GM21619 (cell line): ENCODE measurements around the gene NMD3.

ENCODE experiments used
- ATAC-seq: cut with Tn5 transposase; IDR thresholded peaks from one replicate; pipeline ENCODE4 v1.9.1; 2021; ENCODE audit not compliant: unreplicated experiment

Gene NMD3

DNA sequence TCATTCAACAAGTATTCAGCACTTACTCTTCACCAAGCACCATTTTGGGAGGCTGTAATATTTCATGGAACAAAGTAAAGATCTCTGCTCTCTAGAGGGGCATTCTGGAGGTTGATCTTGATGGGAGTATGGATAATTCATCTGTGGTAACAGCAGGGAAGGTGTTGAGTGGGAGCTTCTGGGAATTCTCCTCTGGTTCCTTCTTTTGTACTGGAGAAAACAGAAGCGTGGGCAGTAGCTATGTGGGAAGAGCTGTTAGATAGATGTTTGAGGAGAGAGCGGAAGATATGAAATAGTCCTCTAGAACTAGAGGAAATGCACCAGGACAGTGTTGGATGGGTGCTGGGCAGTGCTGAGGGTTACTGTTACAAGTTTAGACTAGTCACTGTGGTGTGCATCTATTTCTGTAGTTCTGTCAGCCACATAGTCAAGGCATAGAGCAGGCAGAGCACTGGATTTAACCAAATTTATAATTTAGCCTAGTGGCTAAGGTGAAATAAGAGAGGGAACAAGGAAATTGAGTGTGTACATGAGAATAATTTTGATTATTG, 9.6 kb downstream of the NMD3 start:
- no peak for ATAC-seq

DNA sequence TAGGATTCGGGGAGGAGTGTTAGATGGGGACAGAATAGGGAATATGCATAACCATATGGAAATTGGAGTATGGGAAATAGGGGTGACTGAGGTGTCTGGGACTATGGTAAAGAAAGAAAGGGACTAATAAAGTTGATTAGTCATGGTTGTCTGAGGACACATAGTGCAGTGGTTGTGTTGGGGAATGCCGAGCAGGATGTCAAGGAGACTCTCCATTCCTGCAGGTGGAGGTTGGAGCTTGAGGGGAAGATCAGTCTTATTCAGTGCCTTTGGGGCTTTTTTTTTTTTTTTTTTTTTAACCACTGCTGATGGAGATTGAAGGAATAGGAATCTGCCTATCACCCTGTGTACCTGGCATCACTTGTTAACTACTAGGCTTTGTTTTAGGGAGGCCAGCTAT, 10.8 kb downstream of the NMD3 start:
- ATAC-seq = no peak

DNA sequence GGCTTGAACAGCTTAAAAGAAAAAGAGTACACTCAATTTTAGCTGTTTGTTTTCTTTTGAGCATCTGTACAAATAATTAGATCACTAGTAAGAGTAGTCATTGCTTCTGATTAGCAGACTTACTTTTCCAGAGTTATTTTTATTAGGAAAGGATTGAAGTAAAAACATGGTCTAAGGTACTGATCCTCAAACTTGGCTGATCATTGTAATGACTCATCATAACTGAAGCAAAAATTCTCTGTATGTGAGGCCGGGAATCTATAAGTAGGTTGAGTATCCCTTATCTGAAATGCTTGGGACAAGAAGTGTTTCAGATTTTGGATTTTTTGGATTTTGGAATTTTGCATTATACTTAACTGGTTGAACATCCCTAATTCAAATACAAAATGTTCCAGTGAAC, 12.4 kb downstream of the NMD3 start:
- ATAC-seq = no peak

DNA sequence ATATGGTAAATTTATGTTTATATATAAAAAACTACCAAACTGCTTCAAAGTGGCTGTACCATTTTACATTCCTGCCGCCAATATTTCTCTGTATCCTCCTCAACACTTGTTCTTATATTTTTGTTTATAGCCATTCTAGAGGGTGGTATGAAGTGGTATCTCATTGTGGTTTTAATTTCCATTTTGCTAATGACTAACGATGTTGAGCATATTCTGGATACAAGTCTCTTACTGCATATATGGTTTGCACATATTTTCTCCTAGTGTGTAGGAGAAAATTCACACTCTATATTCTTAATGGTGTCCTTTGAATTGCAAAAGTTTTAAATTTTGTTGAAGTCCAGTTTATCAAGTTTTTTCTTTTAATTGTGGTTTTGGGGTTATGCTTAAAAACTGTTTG, 15.1 kb downstream of the NMD3 start:
- ATAC-seq = no peak

DNA sequence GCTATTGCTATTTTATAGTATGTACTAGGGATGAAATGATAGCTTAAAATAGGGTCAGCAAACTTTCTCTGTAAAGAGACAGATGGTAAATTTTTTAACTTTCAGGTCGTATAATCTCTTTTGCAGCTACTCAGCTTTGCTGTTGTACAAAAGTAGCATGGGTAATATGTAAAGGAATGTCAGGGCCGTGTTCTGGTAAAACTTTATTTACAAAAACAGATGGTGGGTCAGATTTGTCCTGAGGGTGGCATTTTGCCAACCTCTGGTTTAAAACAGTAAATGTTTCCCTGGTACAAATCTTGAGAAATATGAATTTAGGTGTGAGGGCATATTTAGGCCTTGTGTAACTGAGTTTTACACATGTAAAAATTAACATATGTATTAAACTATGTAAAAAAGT, 18.6 kb downstream of the NMD3 start:
- no peak for ATAC-seq

DNA sequence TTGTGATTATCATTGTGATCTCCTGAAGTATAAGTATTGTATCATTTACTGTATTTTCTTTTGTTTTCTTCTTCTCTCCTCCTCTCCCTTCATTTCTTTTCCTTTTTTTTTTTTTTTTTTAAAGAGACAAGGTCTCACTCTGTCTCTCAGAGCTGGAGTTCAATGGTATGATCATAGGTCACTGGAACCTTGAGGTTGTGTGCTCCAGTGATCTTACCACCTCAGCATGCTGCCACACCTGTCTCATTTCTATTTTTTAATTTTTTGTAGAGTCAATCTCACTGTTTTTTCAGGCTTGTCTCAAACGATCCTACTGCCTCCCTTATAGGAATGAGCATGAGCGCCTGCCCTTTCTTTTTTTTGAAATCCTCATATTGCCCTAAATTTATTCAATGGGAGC, 23.4 kb downstream of the NMD3 start:
- no peak for ATAC-seq

DNA sequence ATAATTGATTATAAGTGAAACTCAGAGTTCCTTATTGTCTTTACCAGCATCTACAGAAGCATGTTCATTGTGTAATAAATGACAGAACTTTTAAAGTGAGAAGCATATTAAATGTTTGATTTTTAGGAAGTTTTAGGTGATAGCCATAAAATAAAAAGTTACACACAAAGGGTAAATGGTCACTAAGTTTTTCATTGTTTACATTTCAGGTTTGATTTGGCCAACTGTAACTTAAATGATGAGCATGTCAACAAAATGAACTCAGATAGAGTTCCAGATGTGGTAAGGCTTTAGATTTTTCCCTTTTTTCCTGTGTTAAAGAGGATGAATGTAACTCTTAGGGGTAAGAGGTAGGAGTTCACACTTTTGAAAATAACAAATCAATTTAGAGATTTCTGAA, 25.9 kb downstream of the NMD3 start:
- no peak for ATAC-seq

DNA sequence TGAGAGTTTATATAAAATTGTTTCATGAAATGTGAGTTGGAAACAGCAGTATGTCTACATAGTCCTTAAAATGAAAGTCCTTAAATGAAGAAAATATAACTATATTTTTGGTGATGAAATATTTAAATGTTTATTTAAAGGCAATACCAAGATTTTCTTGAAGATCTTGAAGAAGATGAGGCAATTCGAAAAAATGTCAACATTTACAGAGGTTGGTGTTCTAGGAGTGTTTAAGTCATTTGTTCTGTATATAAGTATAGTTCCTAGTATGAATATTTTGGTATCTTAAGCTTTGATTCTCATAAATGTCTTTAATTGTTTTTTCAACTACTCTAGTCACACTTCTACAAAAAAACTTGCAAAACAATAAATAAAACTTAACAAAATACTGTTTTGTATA, 29.0 kb downstream of the NMD3 start:
- ATAC-seq = no peak

DNA sequence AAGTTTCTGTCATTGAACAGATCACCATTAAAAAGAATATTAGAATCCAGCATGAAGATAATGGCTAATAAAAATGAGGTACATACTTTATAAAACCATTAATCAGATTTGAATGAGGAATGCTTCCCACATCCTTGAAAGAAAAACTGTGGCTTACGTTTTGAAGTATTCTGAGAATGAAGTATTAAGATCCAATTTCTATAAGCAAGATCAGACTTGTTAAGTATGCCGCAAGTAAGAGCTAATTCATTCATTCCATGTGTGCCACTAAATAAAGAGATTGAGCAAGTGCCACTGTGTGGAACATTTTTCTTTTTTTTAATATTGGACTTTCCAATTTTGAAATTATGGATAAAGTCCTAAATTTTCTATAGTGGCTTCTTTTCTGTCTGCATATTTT, 30.6 kb downstream of the NMD3 start:
- ATAC-seq = no peak

DNA sequence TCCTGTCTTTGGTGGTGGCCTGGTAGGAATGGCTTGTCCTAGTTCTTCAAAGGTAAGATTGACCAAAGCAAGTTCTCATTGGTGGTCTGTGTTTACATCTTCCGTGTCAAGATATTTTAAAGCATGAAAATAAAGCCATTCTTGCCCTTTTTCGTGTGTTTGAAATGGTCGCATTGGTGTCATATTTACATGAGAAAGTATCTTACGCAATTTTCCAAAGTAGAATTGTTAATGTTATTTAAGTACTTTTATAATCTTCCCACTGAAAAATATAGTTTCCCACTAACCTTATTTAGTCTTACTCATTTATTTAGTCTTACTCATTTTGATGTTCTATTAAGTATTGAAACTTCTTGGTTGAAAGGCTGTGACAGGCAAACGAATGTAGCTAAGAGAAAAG, 31.0 kb downstream of the NMD3 start:
- ATAC-seq = no peak

DNA sequence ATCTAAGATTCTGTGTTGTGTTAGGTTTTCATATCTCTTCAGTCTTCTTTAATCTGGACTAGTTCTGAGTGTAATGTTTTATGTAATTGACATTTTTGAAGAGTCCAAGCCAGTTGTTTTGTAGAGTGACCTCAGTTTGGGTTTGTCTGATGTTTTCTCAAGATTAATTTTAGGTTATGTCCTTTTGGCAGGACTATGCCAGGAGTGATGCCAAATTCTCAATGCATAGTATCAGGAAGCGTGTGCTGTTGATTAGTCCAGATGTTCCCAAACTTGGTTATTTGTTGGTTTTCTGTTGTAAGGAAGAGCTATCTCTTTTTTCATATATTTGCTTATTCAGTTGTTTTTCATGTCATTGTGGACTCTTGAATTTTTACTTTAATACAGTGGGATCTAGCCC, 32.6 kb downstream of the NMD3 start:
- ATAC-seq = no peak

DNA sequence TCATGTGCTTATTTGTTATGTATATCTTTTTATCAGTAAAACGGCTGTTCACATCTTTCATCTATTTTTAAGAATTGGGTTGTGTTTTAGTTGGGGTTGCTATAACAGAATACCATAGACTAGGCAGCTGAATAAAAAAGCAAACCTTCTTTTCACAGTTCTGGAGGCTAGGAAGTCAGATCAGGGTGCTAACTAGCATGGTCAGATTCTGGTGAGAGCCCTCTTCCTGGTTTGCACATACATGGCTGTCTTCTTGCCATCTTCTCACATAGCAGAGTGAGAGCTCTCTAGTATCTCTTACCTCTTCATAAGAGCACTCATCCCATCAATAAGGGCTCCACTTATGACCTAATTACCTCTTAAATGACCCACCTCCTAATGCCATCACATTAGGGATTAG, 33.8 kb downstream of the NMD3 start:
- ATAC-seq = no peak

DNA sequence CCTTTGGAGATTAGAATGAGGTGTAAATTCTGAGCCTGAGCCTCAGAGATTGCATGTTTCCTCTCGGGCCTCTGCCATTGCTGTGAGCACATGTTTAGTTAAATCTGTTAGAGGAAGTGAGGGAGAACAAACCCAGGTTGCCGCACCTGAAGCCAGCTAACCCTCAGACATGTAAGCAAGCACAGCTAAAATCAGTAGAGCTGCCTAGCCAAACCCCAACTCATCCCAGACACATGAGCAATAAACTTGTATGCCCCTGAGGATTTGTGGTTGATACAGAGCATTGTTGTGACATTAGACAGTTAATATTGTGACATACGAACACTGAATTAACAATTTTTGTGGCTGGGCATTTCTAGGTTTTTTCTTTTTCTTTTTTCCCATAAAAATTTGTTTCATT, 41.9 kb downstream of the NMD3 start:
- no peak for ATAC-seq

DNA sequence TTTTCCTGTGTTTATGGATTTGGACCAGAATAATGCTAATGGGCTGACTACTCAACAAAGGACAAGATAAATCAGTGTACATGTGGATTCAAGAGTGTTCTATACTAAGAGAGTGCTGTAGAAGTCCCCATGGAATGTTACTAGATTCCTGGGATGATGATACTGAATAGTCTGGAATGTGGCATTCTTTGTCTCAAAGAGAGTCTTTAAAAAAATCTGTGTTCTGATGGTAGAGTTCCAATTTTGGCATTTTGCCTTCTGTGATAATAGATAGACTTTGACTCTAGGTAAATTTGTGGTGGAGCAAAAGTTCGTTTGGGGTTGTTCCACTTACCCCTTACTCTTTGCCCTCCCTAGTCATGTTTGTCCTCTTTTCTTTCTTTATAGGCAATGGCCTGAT, 43.7 kb downstream of the NMD3 start:
- ATAC-seq = no peak

DNA sequence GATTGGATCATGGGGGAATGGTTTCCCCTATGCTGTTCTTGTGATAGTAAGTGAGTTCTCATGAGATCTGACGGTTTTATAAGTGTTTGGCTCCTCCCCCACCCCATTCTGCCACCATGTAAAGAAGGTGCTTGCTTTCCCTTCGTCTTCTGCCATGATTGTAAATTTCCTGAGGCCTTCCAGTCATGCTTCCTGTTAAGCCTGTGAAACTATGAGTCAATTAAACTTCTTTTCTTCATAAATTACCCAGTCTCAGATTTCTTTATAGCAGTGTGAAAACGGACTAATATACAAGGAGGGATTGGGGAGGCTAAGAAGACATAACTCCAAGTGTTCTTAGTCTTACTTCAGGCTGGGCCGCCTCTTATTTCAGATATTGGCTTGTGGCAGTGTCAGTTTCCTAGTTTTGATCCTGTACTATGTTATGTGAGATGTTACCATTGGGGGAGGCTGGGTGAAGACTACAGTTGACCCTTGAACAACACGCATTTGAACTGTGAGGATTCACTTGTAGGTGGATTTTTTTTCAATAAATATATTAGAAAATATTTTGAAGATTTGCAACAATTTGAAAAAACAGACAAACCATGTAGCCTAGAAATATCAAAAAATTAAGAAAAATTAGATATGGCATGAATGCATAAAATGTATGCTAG, 44.9 kb downstream of the NMD3 start:
- no peak for ATAC-seq

DNA sequence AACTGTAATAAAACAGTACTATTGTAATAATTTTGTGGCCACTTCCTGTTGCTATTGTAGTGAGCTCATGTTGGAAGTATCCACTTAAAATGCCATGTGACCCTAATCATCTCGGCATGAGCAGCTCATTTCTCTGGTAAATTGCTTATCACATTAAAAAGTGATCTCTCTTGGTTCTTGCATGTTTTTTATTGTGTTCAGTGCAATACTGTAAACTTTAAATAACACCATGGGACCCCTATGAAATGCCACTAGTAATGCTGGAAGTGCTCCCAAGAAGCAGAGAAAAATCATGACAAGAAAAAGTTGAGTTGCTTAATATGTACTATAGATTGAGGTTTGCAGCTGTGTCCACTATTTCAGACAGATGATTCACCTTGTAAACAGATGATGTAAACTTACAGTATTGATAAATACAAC, 45.6 kb downstream of the NMD3 start:
- ATAC-seq = no peak

DNA sequence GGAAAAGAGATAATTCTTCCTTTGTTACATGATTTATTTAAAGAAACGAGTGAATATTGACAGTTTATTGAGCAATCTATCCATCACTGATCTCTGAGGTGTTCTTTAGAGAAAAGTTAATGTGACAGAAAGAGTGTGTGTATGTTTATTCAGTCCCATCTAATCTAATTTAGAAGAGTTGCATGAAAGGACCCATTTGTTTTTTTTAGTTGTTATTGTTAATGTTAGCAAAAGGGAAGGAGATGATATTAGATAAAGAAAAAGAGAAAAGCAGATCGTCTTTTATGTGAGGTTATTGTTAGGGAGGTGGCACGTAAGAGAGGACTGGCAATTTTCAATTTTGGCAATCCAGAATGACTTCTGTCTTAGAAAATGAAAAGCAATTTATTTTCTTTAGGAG, 46.5 kb downstream of the NMD3 start:
- ATAC-seq = no peak

DNA sequence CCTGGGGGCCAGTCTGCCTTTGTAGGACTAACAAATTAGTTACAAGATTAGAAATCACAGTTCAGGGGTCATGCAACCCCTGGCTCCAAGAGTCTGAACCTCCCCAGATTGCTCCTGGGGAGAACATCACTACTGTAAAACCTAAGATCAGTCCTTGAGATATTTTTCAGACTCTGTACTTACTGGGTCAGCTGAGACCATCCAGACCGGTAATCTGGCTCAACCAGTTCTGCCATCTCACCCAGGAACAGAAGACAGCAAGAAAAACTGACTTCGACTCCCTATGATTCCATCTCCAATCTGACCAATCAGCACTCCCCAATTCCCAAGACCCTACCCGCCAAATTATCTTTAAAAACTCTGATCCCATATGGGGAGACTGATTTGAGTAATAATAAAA, 47.5 kb downstream of the NMD3 start:
- no peak for ATAC-seq

DNA sequence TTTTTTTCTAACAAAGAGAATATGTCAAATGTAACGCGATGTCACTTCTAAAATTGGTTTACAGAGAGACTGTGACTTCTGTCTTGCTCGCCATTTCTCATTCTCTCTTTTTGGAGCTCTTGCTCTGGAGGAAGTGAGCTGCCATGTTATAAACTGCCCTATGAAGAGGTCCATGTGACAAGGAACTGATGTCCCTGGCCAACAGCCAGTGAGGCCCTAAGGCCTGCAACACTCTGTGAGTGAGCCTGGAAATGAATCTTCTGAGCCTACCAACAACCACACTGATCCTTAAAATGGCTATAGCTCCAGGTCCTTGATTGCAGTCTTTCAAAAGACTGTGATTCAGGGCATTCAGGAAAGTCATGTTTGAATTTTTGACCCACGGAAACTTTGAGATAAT, 49.9 kb downstream of the NMD3 start:
- ATAC-seq = no peak

DNA sequence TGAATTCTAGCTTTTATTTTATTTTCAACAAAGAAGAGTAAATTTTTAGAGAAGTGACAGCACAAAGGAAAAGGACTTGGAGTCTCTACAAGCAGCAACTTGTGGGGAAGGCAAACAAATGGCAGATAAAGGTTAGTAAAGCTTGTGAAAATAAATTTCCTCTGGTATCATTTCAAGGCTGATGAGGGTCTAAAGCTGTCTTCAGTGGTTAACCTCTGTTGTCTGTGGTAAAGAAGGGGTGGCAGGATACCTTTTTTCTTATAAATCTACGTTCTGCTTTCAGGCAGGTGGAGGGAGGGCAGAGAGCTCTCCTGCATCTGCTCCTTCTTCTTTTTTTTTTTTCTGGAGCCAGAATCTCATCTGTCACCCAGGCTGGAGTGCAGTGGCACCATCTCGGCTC, 50.5 kb downstream of the NMD3 start:
- no peak for ATAC-seq

DNA sequence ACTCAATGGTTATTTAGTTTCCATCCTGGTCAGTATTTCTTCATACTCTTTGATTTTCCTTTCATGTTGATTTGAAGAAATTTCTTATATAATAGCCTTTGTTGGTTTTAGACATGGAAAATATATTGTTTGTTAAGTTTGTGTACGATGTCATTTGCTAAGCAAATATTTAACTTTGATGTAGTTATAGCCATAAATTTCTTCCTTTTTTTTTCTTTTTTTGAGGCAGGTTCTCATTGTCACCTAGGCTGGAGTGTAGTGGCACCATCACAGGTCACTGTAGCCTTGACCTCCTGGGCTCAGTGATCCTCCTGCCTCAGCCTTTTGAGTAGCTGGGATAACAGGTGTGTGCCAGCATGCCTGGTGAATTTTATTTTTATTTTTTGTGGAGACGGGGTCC, 51.4 kb downstream of the NMD3 start:
- ATAC-seq = no peak

DNA sequence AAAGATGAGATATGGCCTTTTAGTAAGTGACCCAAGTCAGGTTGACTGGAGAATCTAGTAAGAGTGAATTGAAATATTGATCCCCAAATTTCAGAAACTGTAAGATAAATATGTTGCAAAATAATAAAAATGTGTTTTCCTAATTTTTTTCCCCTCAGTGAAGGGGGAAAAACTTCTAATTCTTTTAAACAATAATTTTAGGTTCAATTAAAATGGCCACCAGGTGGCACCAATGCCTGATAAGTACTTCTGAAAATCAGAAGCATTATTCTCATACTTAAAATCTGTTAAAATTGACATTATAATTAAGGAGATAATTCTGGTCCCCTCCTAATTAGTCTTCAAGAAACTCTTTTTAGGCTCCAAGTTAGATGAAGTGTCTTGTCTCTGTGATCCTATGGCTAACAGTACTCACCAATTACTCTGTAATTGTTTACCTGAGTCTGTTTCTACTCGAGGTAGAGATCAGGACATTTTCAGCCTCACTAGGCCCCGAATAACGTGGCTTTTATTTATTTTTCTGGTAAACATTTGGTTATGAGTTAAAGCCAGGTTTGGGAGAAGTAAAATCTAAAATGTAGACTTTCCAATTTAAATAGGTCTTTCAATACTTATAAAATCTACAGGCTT, 52.6 kb downstream of the NMD3 start:
- no peak for ATAC-seq

DNA sequence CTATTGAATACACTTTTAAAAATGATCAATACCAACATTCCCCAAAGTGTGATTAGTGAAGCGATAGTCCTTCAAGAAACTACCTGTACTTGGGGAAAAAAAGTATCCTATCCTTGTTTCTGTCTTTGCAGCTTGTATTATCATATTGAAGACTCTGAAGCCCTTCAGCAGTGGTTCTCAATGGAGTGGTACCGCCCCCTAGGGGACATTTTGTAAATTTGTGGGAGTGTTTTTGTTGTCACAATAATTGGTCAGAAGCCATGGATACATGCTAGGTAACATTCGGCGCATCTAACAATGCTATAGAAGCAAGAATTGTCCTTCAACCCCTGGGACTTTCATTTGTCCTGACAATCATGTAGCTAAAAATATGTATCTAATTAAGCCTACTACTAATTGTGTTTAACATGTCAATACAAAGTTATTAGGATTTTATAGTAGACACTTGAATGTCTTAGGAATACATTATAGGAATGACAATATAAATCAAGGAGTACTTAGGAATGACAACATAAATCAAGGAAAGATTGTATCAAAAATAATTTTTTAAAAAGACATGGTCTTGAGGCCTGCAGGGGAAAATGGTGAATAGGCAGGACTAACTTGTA, 53.7 kb downstream of the NMD3 start:
- peak; percentile 88 for ATAC-seq
